ENCODE data around the gene CDT1.

DNA sequence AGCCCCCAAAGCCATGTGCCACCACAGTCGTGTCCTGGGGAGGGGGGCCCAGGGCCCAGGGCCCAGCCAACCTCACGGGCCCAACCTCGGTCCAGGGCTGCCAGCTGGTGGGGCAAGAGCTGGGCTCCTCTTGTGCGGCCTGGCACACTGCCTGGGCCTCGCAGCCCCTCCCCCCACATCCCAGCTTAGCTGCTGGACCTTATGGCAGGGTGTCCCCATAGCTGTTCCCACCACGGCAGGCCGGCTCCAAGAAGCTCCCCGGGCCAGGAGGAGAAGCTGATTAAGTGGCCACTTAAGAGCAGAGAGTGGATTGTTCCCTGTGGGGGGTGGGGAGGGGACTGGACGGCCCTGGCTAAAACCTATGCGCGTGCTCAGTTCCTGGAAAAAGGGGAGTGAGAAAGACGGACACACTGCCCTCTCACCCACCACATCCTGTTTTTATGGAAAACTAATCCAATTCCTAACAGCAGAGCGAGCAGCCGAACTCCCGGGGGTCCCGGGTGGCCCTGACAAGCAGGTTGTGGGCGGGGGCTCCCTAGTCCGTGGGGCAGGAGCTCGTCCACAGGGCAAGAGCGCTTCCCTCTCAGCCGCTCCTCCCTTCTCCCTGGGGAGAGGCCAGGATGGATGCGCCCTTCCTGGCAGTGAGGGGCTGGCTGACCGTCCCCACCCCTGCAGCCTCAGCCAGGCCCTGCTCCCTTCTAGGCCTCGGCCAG lies 35.4 kb upstream of the CDT1 start:
- TF ChIP-seq, protein P1, sequence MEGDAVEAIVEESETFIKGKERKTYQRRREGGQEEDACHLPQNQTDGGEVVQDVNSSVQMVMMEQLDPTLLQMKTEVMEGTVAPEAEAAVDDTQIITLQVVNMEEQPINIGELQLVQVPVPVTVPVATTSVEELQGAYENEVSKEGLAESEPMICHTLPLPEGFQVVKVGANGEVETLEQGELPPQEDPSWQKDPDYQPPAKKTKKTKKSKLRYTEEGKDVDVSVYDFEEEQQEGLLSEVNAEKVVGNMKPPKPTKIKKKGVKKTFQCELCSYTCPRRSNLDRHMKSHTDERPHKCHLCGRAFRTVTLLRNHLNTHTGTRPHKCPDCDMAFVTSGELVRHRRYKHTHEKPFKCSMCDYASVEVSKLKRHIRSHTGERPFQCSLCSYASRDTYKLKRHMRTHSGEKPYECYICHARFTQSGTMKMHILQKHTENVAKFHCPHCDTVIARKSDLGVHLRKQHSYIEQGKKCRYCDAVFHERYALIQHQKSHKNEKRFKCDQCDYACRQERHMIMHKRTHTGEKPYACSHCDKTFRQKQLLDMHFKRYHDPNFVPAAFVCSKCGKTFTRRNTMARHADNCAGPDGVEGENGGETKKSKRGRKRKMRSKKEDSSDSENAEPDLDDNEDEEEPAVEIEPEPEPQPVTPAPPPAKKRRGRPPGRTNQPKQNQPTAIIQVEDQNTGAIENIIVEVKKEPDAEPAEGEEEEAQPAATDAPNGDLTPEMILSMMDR (IDR thresholded peaks at IDR 0.05) = no peak
- TF ChIP-seq EP300 (IDR thresholded peaks at IDR 0.05) (no peak), POLR2A (IDR thresholded peaks at IDR 0.05) (no peak), POLR2AphosphoS5 (IDR thresholded peaks at IDR 0.05) (no peak)
